Naive thymus-derived CD8-positive, alpha-beta T cell (primary cell): Measurements from ENCODE around the gene ATXN1. TPM values are rescaled to one million over a fixed set of nuclear protein-coding genes. Genes with fewer than 3 reads are reported as not detected.

Experiments
- ATAC-seq, 2 donors: fragments of 150-1000 bp; cut with Tn5 transposase in 1 of 2; sonication (Bioruptor Pico), chemical (Tn5 transposase) in 1 of 2; 1 replicate in 1 of 2; 2 replicates in 1 of 2; pipeline ENCODE4 v1.10.0; 2021; ENCODE audit warnings: mild to moderate bottlenecking in 2 of 2, moderate library complexity in 2 of 2
- POLR2A ChIA-PET: fragments of 350-600 bp; sonication (Branson Sonifier 250); formaldehyde crosslinking; loops from one replicate; lab custom pipeline; 2021; ENCODE audit warnings: antibody characterized with exemption; lab: Charles Lee
- DNase-seq, 10 donors: peaks; one replicate each; pipeline versions ENCODE4 v3.0.0 to v3.0.0-alpha.2; 2020 to 2022
- H3K27ac Mint-ChIP-seq, 10 donors: one replicate each; pipeline ENCODE4 v1.8.0; 2020 to 2022; ENCODE audit warnings: mild to moderate bottlenecking in 10 of 10, mixed read lengths in 10 of 10, moderate library complexity in 4 of 10, inconsistent platforms in 1 of 10
- H3K27me3 Mint-ChIP-seq, 5 donors: one replicate each; pipeline ENCODE4 v1.8.0; 2021 to 2022; ENCODE audit warnings: mixed read lengths in 5 of 5
- H3K36me3 Mint-ChIP-seq, 3 donors: one replicate each; pipeline ENCODE4 v1.8.0; 2020 to 2022; ENCODE audit warnings: mixed read lengths in 3 of 3, mild to moderate bottlenecking in 2 of 3, inconsistent platforms in 1 of 3
- H3K4me1 Mint-ChIP-seq, 4 donors: one replicate each; pipeline ENCODE4 v1.8.0; 2021 to 2022; ENCODE audit warnings: mixed read lengths in 4 of 4
- H3K4me3 Mint-ChIP-seq, 10 donors: one replicate each; pipeline ENCODE4 v1.8.0; 2020 to 2022; ENCODE audit warnings: mild to moderate bottlenecking in 10 of 10, mixed read lengths in 10 of 10, moderate library complexity in 6 of 10, inconsistent platforms in 1 of 10
- H3K9me3 Mint-ChIP-seq, 9 donors: one replicate each; pipeline ENCODE4 v1.8.0; 2020 to 2022; ENCODE audit warnings: mixed read lengths in 9 of 9, mild to moderate bottlenecking in 3 of 9, inconsistent platforms in 1 of 9, moderate library complexity in 1 of 9
- polyA plus RNA-seq, 3 donors: library from polyadenylated mRNA; unstranded; fragments of 300-500 nt; fragmentation: Illumina TruSeq; gene quantifications; one replicate each; pipeline ENCODE4 v1.2.3, GENCODE V29; 2021
- total RNA-seq, 8 experiments: library from RNA in 2 of 8; stranded (reverse) in 2 of 8; gene quantifications; one replicate each; pipeline ENCODE4 v1.2.3 and lab custom pipeline; 2021 to 2026

Gene ATXN1
- total and polyA plus RNA-seq, 5 experiments from 2014 or later, result 2.7 to 42.3 (median 8.2) TPM

- H3K4me1 Mint-ChIP-seq, result no peaks in the 10 kb centered on the region
- no peak overlapping the region for H3K4me3 Mint-ChIP-seq
- H3K27ac Mint-ChIP-seq, result peak overlapping the region in 1 of 10 donors; percentile 52
- POLR2A ChIA-PET, result no interaction called here
- no peaks in the 10 kb centered on the region for H3K9me3 Mint-ChIP-seq
- DNase-seq (no peak), ATAC-seq (no peak)
- H3K36me3 Mint-ChIP-seq, result peaks cover 0 to 2% (median 0%) of the 10 kb centered on the region in 3 donors
- no peaks in the 10 kb centered on the region for H3K27me3 Mint-ChIP-seq
These were observed 197.5 kb downstream of the ATXN1 start for GRCh38 chr6:16563628-16564240.

GRCh38 chr6:16562498-16562897, 198.8 kb downstream of the ATXN1 start:
- H3K4me3 Mint-ChIP-seq, result no peak overlapping the region
- ATAC-seq (no peak), DNase-seq (no peak)
- H3K9me3 Mint-ChIP-seq, result no peaks in the 10 kb centered on the region
- POLR2A ChIA-PET, result interaction anchor here (0.8 kb wide), 1 partner anchor 96 kb away, joined by 4 read pairs; no protein-coding TSS in a partner anchor
- H3K4me1 Mint-ChIP-seq, result no peaks in the 10 kb centered on the region
- H3K36me3 Mint-ChIP-seq, result peaks cover 0 to 4% (median 0%) of the 10 kb centered on the region in 3 donors
- H3K27ac Mint-ChIP-seq, result no peak overlapping the region
- no peaks in the 10 kb centered on the region for H3K27me3 Mint-ChIP-seq

GRCh38 chr6:16559071-16559470, 202.2 kb downstream of the ATXN1 start:
- ATAC-seq, result no peak

GRCh38 chr6:16555550-16555949, 205.7 kb downstream of the ATXN1 start:
- no peak overlapping the region for H3K27ac Mint-ChIP-seq
- POLR2A ChIA-PET, result no interaction called here
- peaks cover 0 to 2% (median 0%) of the 10 kb centered on the region in 4 donors for H3K4me1 Mint-ChIP-seq
- ATAC-seq, result no peak
- no peaks in the 10 kb centered on the region for H3K9me3 Mint-ChIP-seq
- H3K4me3 Mint-ChIP-seq, result no peak overlapping the region
- H3K36me3 Mint-ChIP-seq, result peaks cover 0 to 16% (median 15%) of the 10 kb centered on the region in 3 donors
- DNase-seq, result no peak
- no peaks in the 10 kb centered on the region for H3K27me3 Mint-ChIP-seq

More at GRCh38 chr6:16559071-16559470, 202.2 kb downstream of the ATXN1 start:
- Mint-ChIP-seq H3K4me3 (no peak overlapping the region), H3K9me3 (no peaks in the 10 kb centered on the region), H3K36me3 (peaks cover 0 to 5% (median 4%) of the 10 kb centered on the region in 3 donors), H3K27ac (no peak overlapping the region), H3K27me3 (no peaks in the 10 kb centered on the region), H3K4me1 (no peaks in the 10 kb centered on the region)
- no peak for DNase-seq
- POLR2A ChIA-PET, result no interaction called here

- Mint-ChIP-seq H3K36me3 (peaks cover 0 to 19% (median 18%) of the 10 kb centered on the region in 3 donors), H3K9me3 (no peaks in the 10 kb centered on the region), H3K27me3 (no peaks in the 10 kb centered on the region), H3K27ac (no peak overlapping the region), H3K4me3 (no peak overlapping the region), H3K4me1 (peaks cover 0 to 2% (median 0%) of the 10 kb centered on the region in 4 donors)
- DNase-seq, result no peak
- POLR2A ChIA-PET, result no interaction called here
- no peak for ATAC-seq
These were observed 207.7 kb downstream of the ATXN1 start for GRCh38 chr6:16553531-16553930.

GRCh38 chr6:16551466-16551865, 209.8 kb downstream of the ATXN1 start:
- POLR2A ChIA-PET, result no interaction called here
- no peak overlapping the region for H3K27ac Mint-ChIP-seq
- DNase-seq (no peak), ATAC-seq (no peak)
- no peaks in the 10 kb centered on the region for H3K9me3 Mint-ChIP-seq
- peaks cover 0 to 2% (median 0%) of the 10 kb centered on the region in 4 donors for H3K4me1 Mint-ChIP-seq
- H3K4me3 Mint-ChIP-seq, result no peak overlapping the region
- peaks cover 0 to 25% (median 18%) of the 10 kb centered on the region in 3 donors for H3K36me3 Mint-ChIP-seq
- no peaks in the 10 kb centered on the region for H3K27me3 Mint-ChIP-seq

GRCh38 chr6:16548121-16548520, 213.1 kb downstream of the ATXN1 start:
- ATAC-seq, result no peak
- Mint-ChIP-seq H3K27me3 (no peaks in the 10 kb centered on the region), H3K9me3 (no peaks in the 10 kb centered on the region), H3K36me3 (peaks cover 0 to 34% (median 26%) of the 10 kb centered on the region in 3 donors), H3K4me1 (peaks cover 0 to 2% (median 0%) of the 10 kb centered on the region in 4 donors), H3K27ac (peak overlapping the region in 1 of 10 donors; percentile 50), H3K4me3 (no peak overlapping the region)
- POLR2A ChIA-PET, result no interaction called here
- no peak for DNase-seq

- no peaks in the 10 kb centered on the region for H3K9me3 Mint-ChIP-seq
- no peak overlapping the region for H3K4me3 Mint-ChIP-seq
- H3K27ac Mint-ChIP-seq, result peak overlapping the region in 1 of 10 donors; percentile 50
- H3K36me3 Mint-ChIP-seq, result peaks cover 0 to 32% (median 24%) of the 10 kb centered on the region in 3 donors
- H3K4me1 Mint-ChIP-seq, result peaks cover 0 to 2% (median 0%) of the 10 kb centered on the region in 4 donors
- no peak for ATAC-seq
- no peaks in the 10 kb centered on the region for H3K27me3 Mint-ChIP-seq
- POLR2A ChIA-PET, result no interaction called here
- DNase-seq, result no peak
These were observed 213.7 kb downstream of the ATXN1 start for GRCh38 chr6:16547587-16547986.

GRCh38 chr6:16546861-16547260, 214.4 kb downstream of the ATXN1 start:
- no peak overlapping the region for H3K27ac Mint-ChIP-seq

GRCh38 chr6:16545382-16545781, 215.9 kb downstream of the ATXN1 start:
- Mint-ChIP-seq H3K9me3 (no peaks in the 10 kb centered on the region), H3K27me3 (no peaks in the 10 kb centered on the region), H3K4me1 (no peaks in the 10 kb centered on the region), H3K27ac (no peak overlapping the region), H3K36me3 (peaks cover 0 to 24% (median 21%) of the 10 kb centered on the region in 3 donors), H3K4me3 (no peak overlapping the region)
- no peak for ATAC-seq
- DNase-seq, result no peak
- POLR2A ChIA-PET, result no interaction called here

More at GRCh38 chr6:16546861-16547260, 214.4 kb downstream of the ATXN1 start:
- ATAC-seq (no peak), DNase-seq (no peak)
- Mint-ChIP-seq H3K9me3 (no peaks in the 10 kb centered on the region), H3K4me3 (no peak overlapping the region), H3K36me3 (peaks cover 0 to 29% (median 22%) of the 10 kb centered on the region in 3 donors), H3K4me1 (peaks cover 0 to under 1% (median 0%) of the 10 kb centered on the region in 4 donors), H3K27me3 (no peaks in the 10 kb centered on the region)
- POLR2A ChIA-PET, result no interaction called here

GRCh38 chr6:16544521-16544920, 216.7 kb downstream of the ATXN1 start:
- POLR2A ChIA-PET, result no interaction called here
- Mint-ChIP-seq H3K9me3 (no peaks in the 10 kb centered on the region), H3K27ac (no peak overlapping the region), H3K4me3 (no peak overlapping the region), H3K27me3 (no peaks in the 10 kb centered on the region), H3K4me1 (no peaks in the 10 kb centered on the region), H3K36me3 (peaks cover 0 to 21% (median 19%) of the 10 kb centered on the region in 3 donors)
- no peak for DNase-seq
- no peak for ATAC-seq

GRCh38 chr6:16544006-16544405, 217.3 kb downstream of the ATXN1 start:
- DNase-seq (no peak), ATAC-seq (no peak)
- Mint-ChIP-seq H3K4me3 (no peak overlapping the region), H3K27me3 (no peaks in the 10 kb centered on the region), H3K27ac (peak overlapping the region in 1 of 10 donors; percentile 21), H3K9me3 (no peaks in the 10 kb centered on the region), H3K4me1 (no peaks in the 10 kb centered on the region), H3K36me3 (peaks cover 0 to 21% (median 19%) of the 10 kb centered on the region in 3 donors)
- POLR2A ChIA-PET, result no interaction called here

- Mint-ChIP-seq H3K27ac (no peak overlapping the region), H3K4me1 (no peaks in the 10 kb centered on the region), H3K9me3 (no peaks in the 10 kb centered on the region), H3K4me3 (peak overlapping the region in 1 of 10 donors; percentile 38), H3K36me3 (peaks cover 0 to 22% (median 21%) of the 10 kb centered on the region in 3 donors), H3K27me3 (no peaks in the 10 kb centered on the region)
- POLR2A ChIA-PET, result no interaction called here
- no peak for DNase-seq
- ATAC-seq, result no peak
These were observed 217.7 kb downstream of the ATXN1 start for GRCh38 chr6:16543521-16543920.
